ENCODE measurements around the gene MCEMP1. TPM values are rescaled to one million over a fixed set of nuclear protein-coding genes. Genes with fewer than 3 reads are reported as not detected.

The MCEMP1 gene
- polyA plus RNA-seq, 3 donors: 79.4 to 122 (median 104) TPM

DNA sequence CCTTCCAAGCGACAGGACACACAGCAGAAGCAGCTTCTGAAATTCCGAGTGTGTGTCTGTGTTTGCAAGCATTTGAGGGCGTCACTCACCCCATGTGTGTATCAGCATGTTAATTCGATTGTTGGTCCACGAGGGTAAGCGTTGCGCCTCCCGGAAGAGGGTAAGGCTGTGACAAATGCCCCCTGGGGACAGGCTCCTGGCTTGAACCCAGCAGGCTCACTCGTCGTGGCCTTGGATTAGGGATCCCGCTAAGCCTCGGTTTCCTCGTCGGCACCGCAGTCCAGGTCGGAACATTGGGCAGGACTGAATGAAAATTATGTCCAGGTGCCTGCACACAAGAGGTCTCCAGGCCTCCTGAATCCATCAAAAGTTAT is 40.6 kb upstream of the MCEMP1 start:
- peak overlapping the region; percentile 94 to 98 (median 95) for H3K27ac Mint-ChIP-seq
- peak overlapping the region; percentile 56 to 99 (median 90) for H3K4me3 ChIP-seq (replicated peaks in 1 of 3; ENCODE audit: low read depth in 2 of 3, low read length in 3 of 3)
- peaks cover 46% of the 10 kb centered on the region for H3K4me1 Mint-ChIP-seq
- TF ChIP-seq CTCF (IDR thresholded peaks at IDR 0.05): no peak
- H3K4me1 ChIP-seq (ENCODE audit: control insufficient read depth in 1 of 2, insufficient read depth in 2 of 2, low read length in 2 of 2): peaks cover 33 to 41% of the 10 kb centered on the region in 2 donors
- H3K27me3 Mint-ChIP-seq (ENCODE audit: low read depth in 3 of 3): peaks cover 0 to 3% (median 2%) of the 10 kb centered on the region in 3 donors
- 72% methylated on average over 16 of the region's 16 CpGs for WGBS (ENCODE audit: insufficient coverage)
- DNase-seq: no peak
- peaks cover 39 to 48% of the 10 kb centered on the region in 2 donors for H3K36me3 Mint-ChIP-seq
- intact Hi-C loops (cut with micrococcal nuclease): loop anchor here (5.0 to 10.0 kb wide), 3 partner anchors 41 to 268 kb away; partner anchors contain the start of genes MAP2K7 (in 1 of the 2), MCEMP1 (in 1 of the 2) and TRAPPC5 (in 1 of the 2)
- H2AFZ ChIP-seq (ENCODE audit: insufficient read depth, low read depth, low read length, poor library complexity, severe bottlenecking): peak overlapping the region; percentile 75
- H3K9ac ChIP-seq (ENCODE audit: insufficient read depth, low read length, poor library complexity, severe bottlenecking): peak overlapping the region; percentile 99
- H3K36me3 ChIP-seq (replicated peaks in 1 of 2; ENCODE audit: control insufficient read depth in 1 of 2, insufficient read depth in 2 of 2, low read length in 2 of 2): peaks cover 37 to 45% of the 10 kb centered on the region in 2 donors
- H3K9me3 Mint-ChIP-seq: no peaks in the 10 kb centered on the region
- peak overlapping the region; percentile 88 for H3K4me2 ChIP-seq (replicated peaks; ENCODE audit: extremely low read depth, low read length, poor library complexity, severe bottlenecking)
- peaks cover 60% of the 10 kb centered on the region for H3K79me2 ChIP-seq (ENCODE audit: insufficient read depth, low read length)
- H3K9me3 ChIP-seq (replicated peaks in 1 of 2; ENCODE audit: control insufficient read depth in 1 of 2, insufficient read depth in 1 of 2, low read length in 2 of 2): no peaks in the 10 kb centered on the region
- H4K20me1 ChIP-seq (ENCODE audit: insufficient read depth, low read length): peaks cover 37% of the 10 kb centered on the region
- peak overlapping the region; percentile 89 to 92 for H3K4me3 Mint-ChIP-seq
- H3K27ac ChIP-seq (ENCODE audit: low read depth in 1 of 2, low read length in 2 of 2): peak overlapping the region; percentile 96 to 100
- H3K27me3 ChIP-seq (ENCODE audit: control insufficient read depth in 2 of 2, insufficient read depth in 2 of 2, low read length in 2 of 2): no peaks in the 10 kb centered on the region

- peaks cover 36 to 45% of the 10 kb centered on the region in 2 donors for H3K36me3 ChIP-seq (replicated peaks in 1 of 2; ENCODE audit: control insufficient read depth in 1 of 2, insufficient read depth in 2 of 2, low read length in 2 of 2)
- Mint-ChIP-seq H3K36me3 (peaks cover 36 to 49% of the 10 kb centered on the region in 2 donors), H3K27ac (peak within 1 kb of the TSS; percentile 94 to 98 (median 95)), H3K4me1 (peaks cover 46% of the 10 kb centered on the region), H3K4me3 (peak within 1 kb of the TSS; percentile 89 to 92), H3K9me3 (no peaks in the 10 kb centered on the region), H3K27me3 (ENCODE audit: low read depth in 3 of 3) (peaks cover 0 to 3% (median 2%) of the 10 kb centered on the region in 3 donors)
- peak within 1 kb of the TSS; percentile 56 to 99 (median 90) for H3K4me3 ChIP-seq (replicated peaks in 1 of 3; ENCODE audit: low read depth in 2 of 3, low read length in 3 of 3)
- peak within 1 kb of the TSS; percentile 88 for H3K4me2 ChIP-seq (replicated peaks; ENCODE audit: extremely low read depth, low read length, poor library complexity, severe bottlenecking)
- WGBS (ENCODE audit: insufficient coverage): 4% methylated on average over 49 of the region's 61 CpGs
- peak within 1 kb of the TSS; percentile 75 for H2AFZ ChIP-seq (ENCODE audit: insufficient read depth, low read depth, low read length, poor library complexity, severe bottlenecking)
- H3K9me3 ChIP-seq (replicated peaks in 1 of 2; ENCODE audit: control insufficient read depth in 1 of 2, insufficient read depth in 1 of 2, low read length in 2 of 2): no peaks in the 10 kb centered on the region
- H3K4me1 ChIP-seq (ENCODE audit: control insufficient read depth in 1 of 2, insufficient read depth in 2 of 2, low read length in 2 of 2): peaks cover 33 to 42% of the 10 kb centered on the region in 2 donors
- peaks cover 42% of the 10 kb centered on the region for H4K20me1 ChIP-seq (ENCODE audit: insufficient read depth, low read length)
- TF ChIP-seq CTCF (IDR thresholded peaks at IDR 0.05): no peak
- H3K27ac ChIP-seq (ENCODE audit: low read depth in 1 of 2, low read length in 2 of 2): peak within 1 kb of the TSS; percentile 96 to 100
- H3K9ac ChIP-seq (ENCODE audit: insufficient read depth, low read length, poor library complexity, severe bottlenecking): peak within 1 kb of the TSS; percentile 99
- peaks cover 58% of the 10 kb centered on the region for H3K79me2 ChIP-seq (ENCODE audit: insufficient read depth, low read length)
- intact Hi-C loops (cut with micrococcal nuclease): loop anchor here (5.0 to 10.0 kb wide), 3 partner anchors 40 to 268 kb away; partner anchors contain the start of genes MAP2K7 (in 1 of the 2), MCEMP1 (in 1 of the 2) and TRAPPC5 (in 1 of the 2)
- peak; percentile 73 to 81 (median 74) for DNase-seq
- H3K27me3 ChIP-seq (ENCODE audit: control insufficient read depth in 2 of 2, insufficient read depth in 2 of 2, low read length in 2 of 2): no peaks in the 10 kb centered on the region
Measured at GRCh38 chr19:7636691-7637373, 40.1 kb upstream of the MCEMP1 start, which contains the start of gene STXBP2. STXBP2 (plus strand) TSS chr19:7637110; CDS start chr19:7637150, 40 bp downstream.
